Kidney tubule cell (primary cell): ENCODE measurements around the gene SPRR5.

Experiments
- DNase-seq: peaks from one replicate; pipeline ENCODE4 v3.0.0-alpha.2; 2018; ENCODE audit warnings: low spot score

SPRR5 gene

GRCh38 chr1:152946651-152947256 lies at the start of gene SPRR5:
Gene SPRR5 (plus strand): TSS chr1:152947206. CDS start chr1:152948555, 1,349 bp downstream.
- no peak for DNase-seq

- DNase-seq: no peak
Observed at GRCh38 chr1:152899027-152899426, 48.0 kb upstream of the SPRR5 start.

GRCh38 chr1:152899883-152900282 lies 47.1 kb upstream of the SPRR5 start:
- DNase-seq: no peak

DNA sequence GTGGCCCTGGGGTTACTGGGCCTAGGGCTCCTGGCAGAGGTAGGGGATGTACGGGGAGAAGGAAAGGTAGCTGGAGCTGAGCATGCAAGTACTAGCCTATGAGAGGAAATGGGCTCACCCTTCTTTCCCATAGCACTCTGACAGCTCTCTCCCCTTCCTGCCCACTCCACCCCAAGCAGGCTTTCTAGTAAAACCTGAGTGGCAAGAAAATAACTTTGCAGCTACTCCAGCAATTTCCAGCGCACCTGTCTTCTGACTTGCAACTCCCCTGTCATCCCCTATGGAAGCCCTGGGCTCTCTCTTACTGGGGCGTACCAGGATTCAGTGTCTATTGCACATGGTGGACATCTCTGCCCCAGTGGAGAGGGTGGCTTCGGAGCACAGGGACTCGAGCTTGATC lies 45.4 kb upstream of the SPRR5 start:
- no peak for DNase-seq

- DNase-seq: no peak
Observed at GRCh38 chr1:152902636-152903035, 44.4 kb upstream of the SPRR5 start.

- DNase-seq: no peak
Observed at GRCh38 chr1:152904688-152905440, 42.1 kb upstream of the SPRR5 start.

DNA sequence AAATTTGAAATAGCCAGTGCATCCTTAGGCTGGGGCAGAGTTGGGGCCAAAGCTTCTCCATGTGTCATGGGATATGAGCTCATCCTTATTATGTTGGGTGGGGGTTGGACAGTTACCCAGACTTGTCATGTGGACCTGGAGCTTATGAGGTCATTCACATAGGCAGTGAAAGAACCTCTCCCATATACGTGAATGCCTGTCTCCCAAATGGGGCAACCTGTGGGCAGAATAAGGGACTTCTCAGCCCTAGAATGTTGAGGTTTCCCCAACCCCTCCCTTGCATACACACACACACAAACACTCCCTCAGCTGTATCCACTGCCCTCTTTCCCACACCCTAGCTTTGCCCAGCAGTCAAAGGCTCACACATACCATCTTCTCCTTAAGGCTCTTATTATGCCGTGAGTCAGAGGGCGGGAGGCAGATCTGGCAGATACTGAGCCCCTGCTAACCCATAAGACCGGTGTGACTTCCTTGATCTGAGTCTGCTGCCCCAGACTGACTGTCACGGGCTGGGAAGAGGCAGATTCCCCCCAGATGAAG lies 40.9 kb upstream of the SPRR5 start:
- DNase-seq: peak; percentile 93

GRCh38 chr1:152907686-152908601 lies 39.1 kb upstream of the SPRR5 start, which contains the start of gene IVL:
Gene IVL (plus strand): TSS chr1:152908546. CDS start chr1:152909798, 1,252 bp downstream.
- DNase-seq: peak; percentile 74

GRCh38 chr1:152909206-152909605 lies 37.8 kb upstream of the SPRR5 start:
- DNase-seq: peak; percentile 56

DNA sequence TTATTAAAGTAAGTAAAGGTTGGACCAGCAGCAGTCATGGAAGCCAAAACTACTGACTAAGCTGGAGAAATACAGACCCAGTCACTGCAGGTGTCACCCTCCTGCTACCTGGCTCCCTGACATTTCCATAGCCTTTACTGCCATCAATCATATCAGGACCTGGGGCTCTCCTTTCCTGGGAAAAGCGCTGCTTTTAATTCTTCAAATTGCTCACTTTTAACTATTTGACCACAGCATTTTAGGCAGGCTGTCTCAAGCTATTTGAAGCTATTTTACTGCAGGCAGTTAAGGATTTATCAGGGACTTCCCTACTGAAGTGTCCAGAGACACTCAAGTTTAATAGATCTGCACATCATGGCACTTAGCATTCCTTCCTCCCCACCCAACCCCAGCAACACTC lies 34.5 kb upstream of the SPRR5 start:
- no peak for DNase-seq

- no peak for DNase-seq
Observed at GRCh38 chr1:152912900-152913299, 34.1 kb upstream of the SPRR5 start.

DNA sequence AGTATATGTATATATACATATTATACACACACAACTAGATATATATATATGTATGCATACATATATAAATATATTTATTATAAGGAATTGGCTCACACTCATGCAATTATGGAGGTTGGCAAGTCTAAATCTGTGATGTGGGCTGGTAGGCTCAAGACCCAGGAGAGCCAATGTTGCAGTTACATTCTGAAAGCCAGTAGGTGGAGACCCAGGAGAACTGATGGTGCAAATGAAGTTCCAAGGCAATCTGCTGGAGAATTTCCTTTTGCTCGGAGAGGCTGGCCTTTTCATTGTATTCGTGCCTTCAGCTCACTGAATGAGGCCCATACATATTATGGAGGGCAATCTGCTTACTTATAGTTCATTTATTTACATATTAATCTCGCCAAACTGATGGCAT lies 29.2 kb upstream of the SPRR5 start:
- DNase-seq: peak; percentile 26

- no peak for DNase-seq
Observed at GRCh38 chr1:152919071-152919470, 27.9 kb upstream of the SPRR5 start.

DNA sequence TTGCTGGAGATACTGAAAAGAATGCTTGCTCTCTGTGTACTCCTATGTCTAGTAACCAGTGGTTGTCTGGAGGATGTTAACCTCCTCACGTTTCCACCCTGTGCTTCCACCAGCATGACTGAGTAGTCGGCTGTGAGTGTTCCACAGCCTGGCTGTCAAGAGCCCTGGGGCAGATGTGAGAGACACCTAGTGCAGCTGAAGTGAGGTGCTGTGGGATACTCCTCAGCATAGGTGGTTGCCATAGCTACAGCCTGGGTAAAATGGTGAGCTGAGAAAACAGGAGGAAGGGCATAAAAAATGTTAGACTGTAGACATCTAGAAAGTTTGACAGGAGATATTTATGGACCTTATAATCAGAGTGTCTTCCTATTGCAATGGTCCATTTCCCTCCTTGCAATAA lies 22.8 kb upstream of the SPRR5 start:
- DNase-seq: no peak

DNA sequence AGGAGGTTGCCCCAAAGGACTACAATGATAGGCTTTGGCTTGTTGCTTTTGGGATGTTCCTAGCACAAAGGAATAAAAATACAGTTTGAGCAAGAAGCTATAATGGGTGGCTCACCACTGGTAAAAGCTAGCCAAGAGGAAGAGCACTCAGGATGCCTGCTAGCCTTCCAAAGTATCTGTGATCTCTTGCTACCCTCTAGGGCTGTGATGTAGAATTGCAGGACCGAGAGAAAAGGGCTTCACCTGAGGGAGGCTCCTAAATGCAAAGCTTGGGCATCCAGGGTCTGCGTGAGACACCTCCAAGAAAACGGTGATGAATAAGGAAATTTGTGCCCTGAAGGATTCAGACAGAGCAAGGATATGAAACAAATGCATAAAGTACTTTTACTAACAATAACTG lies 20.9 kb upstream of the SPRR5 start:
- DNase-seq: peak; percentile 54

DNA sequence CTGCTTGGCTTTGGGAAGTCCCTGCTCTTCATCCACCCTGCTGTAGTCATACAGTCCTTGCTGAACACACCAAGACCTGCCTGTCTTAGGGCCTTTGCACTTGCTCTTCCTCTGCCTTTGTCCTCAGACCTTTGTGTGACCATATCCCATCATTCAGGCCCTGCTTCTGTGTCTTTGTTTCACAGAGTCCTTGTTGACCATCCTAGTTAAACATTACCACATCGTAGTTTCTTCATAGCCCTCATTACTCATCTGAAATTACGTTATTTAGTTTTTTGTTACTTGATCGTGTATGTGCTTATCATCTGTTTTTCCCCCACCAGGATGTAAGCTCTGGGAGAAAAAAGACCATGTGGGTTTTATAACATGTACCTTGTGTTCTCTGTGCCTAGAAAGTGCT lies 18.3 kb upstream of the SPRR5 start:
- DNase-seq: no peak

- no peak for DNase-seq
Observed at GRCh38 chr1:152932170-152932811, 14.7 kb upstream of the SPRR5 start.

GRCh38 chr1:152933196-152933595 lies 13.8 kb upstream of the SPRR5 start:
- no peak for DNase-seq

GRCh38 chr1:152940614-152941013 lies 6.4 kb upstream of the SPRR5 start:
- no peak for DNase-seq

DNA sequence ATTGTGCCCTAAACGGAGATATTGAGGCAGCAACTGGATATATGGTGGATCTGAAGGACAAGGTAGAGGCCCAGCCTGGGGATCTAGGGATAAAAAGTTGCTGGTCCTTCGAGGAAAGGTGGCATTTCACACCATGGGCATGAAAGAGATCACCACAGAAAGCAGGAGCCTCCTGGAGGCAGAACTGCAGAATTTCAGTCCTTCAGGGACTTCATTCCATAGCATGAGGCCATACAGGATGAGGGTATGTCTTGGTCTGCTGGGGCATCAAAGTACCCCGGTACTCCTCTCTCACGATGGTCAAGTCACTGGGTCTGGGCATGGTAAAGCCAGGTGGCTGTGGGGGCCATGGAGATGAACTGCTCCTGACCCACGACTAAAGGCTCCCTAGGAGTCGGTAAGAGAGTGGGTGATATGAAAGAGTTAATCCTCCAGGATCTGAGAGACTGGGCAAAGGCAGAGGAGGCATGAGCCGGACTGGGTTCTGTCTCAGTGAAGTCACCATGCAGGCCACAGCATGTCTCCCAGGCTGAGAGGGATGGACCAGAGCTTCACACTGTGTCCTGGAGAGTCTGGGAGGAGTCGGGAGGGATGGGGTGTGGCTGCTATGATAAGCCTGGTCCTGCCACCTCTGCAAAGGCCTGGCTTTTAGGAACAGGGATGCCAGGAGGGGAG lies 5.8 kb upstream of the SPRR5 start:
- no peak for DNase-seq

GRCh38 chr1:152942161-152942560 lies 4.8 kb upstream of the SPRR5 start:
- DNase-seq: no peak
